IMR-90 (cell line): ENCODE results near the gene STK31. TPM values are rescaled to one million over a fixed set of nuclear protein-coding genes. Genes with fewer than 3 reads are reported as not detected.

Source experiments
- ATAC-seq: fragments of 200-7000 bp; cut with Tn5 transposase; 2 replicates; pipeline ENCODE4 v1.9.1; 2020; ENCODE audit warnings: low read depth, mild to moderate bottlenecking, moderate library complexity
- BruUV-seq: library from RNA; stranded (reverse); fragments of 400-500 nt; replicated peaks from 2 replicates; lab custom pipeline; 2021; lab: Mats Ljungman, UMichigan
- CTCF ChIA-PET: fragments of 300-600 bp; formaldehyde crosslinking; extraction: SDS; loops from one replicate; lab custom pipeline; 2021; ENCODE audit warnings: antibody characterized with exemption; lab: Yijun Ruan, JAX
- POLR2A ChIA-PET: fragments of 300-600 bp; sonication (Branson Sonifier 250); formaldehyde crosslinking; loops from one replicate; lab custom pipeline; 2022; ENCODE audit warnings: antibody characterized with exemption; ENCODE audit not compliant: unreplicated experiment; lab: Charles Lee
- DNase-seq: peaks from one replicate; pipeline ENCODE4 v3.0.0; 2013
- H2AFZ ChIP-seq: replicated peaks from 2 replicates; pipeline ENCODE3; 2013; ENCODE audit warnings: low read length, mild to moderate bottlenecking; ENCODE audit not compliant: poor library complexity
- H2AK5ac ChIP-seq: 2 replicates; pipeline ENCODE4 v1.6.1; 2013; ENCODE audit warnings: low read depth, low read length, inconsistent platforms
- H2AK9ac ChIP-seq: replicated peaks from 2 replicates; pipeline ENCODE3; 2013; ENCODE audit warnings: mild to moderate bottlenecking, low read depth, low read length, moderate library complexity; ENCODE audit not compliant: poor library complexity
- H2BK120ac ChIP-seq: 2 replicates; pipeline ENCODE4 v1.6.1; 2013; ENCODE audit warnings: low read depth, low read length, inconsistent platforms
- H2BK15ac ChIP-seq: 3 replicates; pipeline ENCODE4 v1.6.1; 2013; ENCODE audit warnings: low read depth, low read length, inconsistent platforms
- H2BK20ac ChIP-seq: 2 replicates; pipeline ENCODE4 v1.6.1; 2013; ENCODE audit warnings: low read depth, mild to moderate bottlenecking, inconsistent platforms, low read length, moderate library complexity
- H2BK5ac ChIP-seq: 2 replicates; pipeline ENCODE4 v1.6.1; 2013; ENCODE audit warnings: mild to moderate bottlenecking, low read depth, low read length, inconsistent platforms; ENCODE audit not compliant: poor library complexity, severe bottlenecking
- H3K14ac ChIP-seq: replicated peaks from 2 replicates; pipeline ENCODE4 v1.6.1; 2013; ENCODE audit warnings: low read depth, low read length, inconsistent platforms
- H3K18ac ChIP-seq: 2 replicates; pipeline ENCODE4 v1.6.1; 2013; ENCODE audit warnings: low read depth, low read length, control low read depth
- H3K23ac ChIP-seq: 2 replicates; pipeline ENCODE4 v1.6.1; 2013; ENCODE audit warnings: low read depth, low read length, inconsistent platforms
- H3K27ac ChIP-seq: 2 replicates; pipeline ENCODE4 v1.5.1; 2013; ENCODE audit warnings: mild to moderate bottlenecking, control low read depth, low read length; ENCODE audit not compliant: insufficient read depth
- H3K27me3 ChIP-seq: 2 replicates; pipeline ENCODE4 v1.6.1; 2013; ENCODE audit warnings: low read length; ENCODE audit not compliant: control insufficient read depth, insufficient read depth
- H3K36me3 ChIP-seq: 2 replicates; pipeline ENCODE4 v1.6.1; 2013; ENCODE audit warnings: low read length, mixed read lengths; ENCODE audit not compliant: control insufficient read depth, insufficient read depth
- H3K4ac ChIP-seq: 2 replicates; pipeline ENCODE4 v1.6.1; 2013; ENCODE audit warnings: low read depth, low read length, inconsistent platforms
- H3K4me1 ChIP-seq: 2 replicates; pipeline ENCODE4 v1.6.1; 2013; ENCODE audit warnings: low read length, mixed read lengths; ENCODE audit not compliant: control insufficient read depth, insufficient read depth
- H3K4me2 ChIP-seq: 2 replicates; pipeline ENCODE4 v1.6.1; 2013; ENCODE audit warnings: low read depth, mild to moderate bottlenecking, control low read depth, low read length, moderate library complexity
- H3K4me3 ChIP-seq: 2 replicates; pipeline ENCODE4 v1.5.1; 2013; ENCODE audit warnings: low read depth, mild to moderate bottlenecking, control low read depth, low read length, moderate library complexity; ENCODE audit not compliant: insufficient read depth
- H3K56ac ChIP-seq: 2 replicates; pipeline ENCODE4 v1.6.1; 2013; ENCODE audit warnings: low read length, inconsistent platforms; ENCODE audit not compliant: insufficient read depth; ENCODE audit errors: extremely low read depth
- H3K79me1 ChIP-seq, 2 experiments: 2 replicates each; pipeline ENCODE4 v1.6.1; 2013; ENCODE audit warnings: low read length in 2 of 2, inconsistent platforms in 1 of 2, low read depth in 1 of 2
- H3K9ac ChIP-seq: 2 replicates; pipeline ENCODE4 v1.6.1; 2013; ENCODE audit warnings: low read depth, low read length, control low read depth
- H3K9me1 ChIP-seq: 2 replicates; pipeline ENCODE4 v1.6.1; 2013; ENCODE audit warnings: low read length, inconsistent platforms; ENCODE audit not compliant: insufficient read depth
- H3K9me3 ChIP-seq: 2 replicates; pipeline ENCODE4 v1.6.1; 2013; ENCODE audit warnings: low read length; ENCODE audit not compliant: control insufficient read depth, insufficient read depth
- H4K20me1 ChIP-seq: 2 replicates; pipeline ENCODE4 v1.6.1; 2013; ENCODE audit warnings: low read length, inconsistent platforms; ENCODE audit not compliant: insufficient read depth
- H4K5ac ChIP-seq: 2 replicates; pipeline ENCODE4 v1.6.1; 2013; ENCODE audit warnings: mild to moderate bottlenecking, low read depth, low read length, control low read depth
- H4K8ac ChIP-seq, 2 experiments: 2 replicates each; pipeline ENCODE4 v1.6.1; 2013; ENCODE audit warnings: low read depth in 2 of 2, low read length in 2 of 2, control low read depth in 1 of 2, inconsistent platforms in 1 of 2
- H4K91ac ChIP-seq: 2 replicates; pipeline ENCODE4 v1.6.1; 2013; ENCODE audit warnings: low read depth, low read length, inconsistent platforms; ENCODE audit not compliant: insufficient read depth
- BHLHE40 ChIP-seq: fragments of 150-350 bp; IDR thresholded peaks from 2 replicates; pipeline ENCODE4 v1.6.1; 2016; ENCODE audit warnings: mild to moderate bottlenecking, low read depth, low read length
- CEBPB ChIP-seq: IDR thresholded peaks from 2 replicates; pipeline ENCODE4 v1.6.1; 2012; ENCODE audit warnings: low read depth, low read length, improper control_type of control experiment
- MAFK ChIP-seq: IDR thresholded peaks from 2 replicates; pipeline ENCODE4 v1.6.1; 2012; ENCODE audit warnings: low read depth, low read length, improper control_type of control experiment
- MAZ ChIP-seq: IDR thresholded peaks from 2 replicates; pipeline ENCODE4 v1.6.1; 2012; ENCODE audit warnings: low read depth, mild to moderate bottlenecking, low read length, improper control_type of control experiment, moderate library complexity, borderline replicate concordance
- dilution Hi-C: fragments of 300-500 bp; cut with HindIII; formaldehyde crosslinking; loops from one replicate; pipeline ENCODE4 v1.14.3; 2018; ENCODE audit warnings: low sequenced_read_pairs; ENCODE audit not compliant: unreplicated experiment
- in situ Hi-C: fragments of 300-500 bp; cut with MboI; formaldehyde crosslinking; loops from 3 replicates; pipeline ENCODE4 v1.14.3; 2019; ENCODE audit warnings: low sequenced_read_pairs, inconsistent platforms, mixed read lengths
- intact Hi-C: fragments of 100-400 bp; cut with micrococcal nuclease; formaldehyde crosslinking; loops from 2 replicates; pipeline ENCODE4 v1.10.0; 2022
- polyA plus RNA-seq, 3 experiments: library from polyadenylated mRNA; depleted of rRNA; stranded (reverse); fragments of >200 nt; gene quantifications; 2 replicates each; pipeline ENCODE4 v1.2.3, GENCODE V29; 2012; ENCODE audit warnings: low replicate concordance in 1 of 3
- total RNA-seq: library from RNA; depleted of rRNA; stranded (reverse); fragments of >200 nt; gene quantifications from 2 replicates; pipeline ENCODE4 v1.2.3, GENCODE V29; 2012
- TF ChIP-seq, protein P1 (sequence below): fragments of 150-350 bp; IDR thresholded peaks from 2 replicates; pipeline ENCODE4 v1.6.1; 2017; ENCODE audit warnings: mild to moderate bottlenecking, antibody characterized with exemption, low read length, low read depth

Gene STK31
- total and polyA plus RNA-seq, 2 of the 4 experiments (the other 2 are of a cell fraction): not detected

DNA sequence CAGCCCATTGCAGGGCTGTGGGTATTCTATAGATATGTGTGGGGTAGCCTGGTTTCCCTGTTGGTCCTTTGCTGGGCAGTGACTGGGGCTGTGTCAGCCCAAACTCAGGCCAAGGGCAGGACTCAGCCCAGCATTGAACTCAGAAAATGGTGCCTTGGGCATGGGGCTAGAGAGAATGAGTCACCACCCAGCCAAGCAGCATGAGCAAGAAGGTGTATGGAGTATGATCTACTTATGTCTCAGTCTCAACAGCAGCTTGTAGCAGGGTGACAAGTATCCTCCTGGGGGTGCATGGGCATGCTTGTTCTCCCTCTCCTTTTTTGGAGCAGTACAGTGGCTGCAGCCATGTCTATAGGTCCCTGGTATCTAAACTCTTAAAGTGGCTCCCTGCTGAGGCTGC, 32.0 kb downstream of the STK31 start:
- Histone ChIP-seq H3K9ac (no peak overlapping the region), H3K18ac (no peak overlapping the region), H4K5ac (no peak overlapping the region), H2AFZ (no peak overlapping the region), H4K20me1 (no peaks in the 10 kb centered on the region), H3K79me1 (no peaks in the 10 kb centered on the region), H2BK120ac (no peak overlapping the region), H3K9me3 (peaks cover 6% of the 10 kb centered on the region), H3K14ac (no peak overlapping the region), H3K27me3 (no peaks in the 10 kb centered on the region), H3K4me1 (no peaks in the 10 kb centered on the region), H3K9me1 (no peaks in the 10 kb centered on the region), H2BK15ac (no peak overlapping the region), H4K8ac (no peak overlapping the region), H2BK5ac (no peak overlapping the region), H2BK20ac (no peak overlapping the region), H2AK9ac (no peak overlapping the region), H3K23ac (no peak overlapping the region), H3K4me2 (no peak overlapping the region), H3K4me3 (no peak overlapping the region), H2AK5ac (no peak overlapping the region), H3K4ac (no peak overlapping the region), H4K91ac (no peak overlapping the region), H3K27ac (no peak overlapping the region), H3K36me3 (no peaks in the 10 kb centered on the region), H3K56ac (no peak overlapping the region)
- no TSS peak for BruUV-seq
- ATAC-seq (no peak), DNase-seq (no peak)
- in situ Hi-C loops: no loop called here
- dilution Hi-C loops: no loop called here
- ChIA-PET POLR2A (no interaction called here), CTCF (no interaction called here)
- intact Hi-C loops: no loop called here
- TF ChIP-seq MAFK: no peak
- no peak for TF ChIP-seq CEBPB
- no peak for TF ChIP-seq MAZ
- TF ChIP-seq BHLHE40: no peak
- TF ChIP-seq, protein P1, sequence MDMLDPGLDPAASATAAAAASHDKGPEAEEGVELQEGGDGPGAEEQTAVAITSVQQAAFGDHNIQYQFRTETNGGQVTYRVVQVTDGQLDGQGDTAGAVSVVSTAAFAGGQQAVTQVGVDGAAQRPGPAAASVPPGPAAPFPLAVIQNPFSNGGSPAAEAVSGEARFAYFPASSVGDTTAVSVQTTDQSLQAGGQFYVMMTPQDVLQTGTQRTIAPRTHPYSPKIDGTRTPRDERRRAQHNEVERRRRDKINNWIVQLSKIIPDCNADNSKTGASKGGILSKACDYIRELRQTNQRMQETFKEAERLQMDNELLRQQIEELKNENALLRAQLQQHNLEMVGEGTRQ: no peak
